HTR-8/SVneo (cell line): ENCODE results near the gene CMTR2.
"Not testable (repeated sequence)": the region's sequence is repeated elsewhere in the genome, so short reads cannot be mapped to it uniquely, and the experiment has no call there.

Experiments
- DNase-seq: peaks from one replicate; pipeline ENCODE4 v3.0.0; 2011; ENCODE audit warnings: low spot score, mixed read lengths; ENCODE audit not compliant: insufficient read length
- FAIRE-seq: peaks from 2 replicates; lab custom pipeline; 2011; peaks lifted over from hg19 to GRCh38; lab: Jason Lieb, UNC

CMTR2 gene

GRCh38 chr16:71288890-71289731 is at the start of gene CMTR2:
Gene CMTR2 (minus strand): TSS chr16:71289402. CDS start chr16:71285920, 3,482 bp downstream.
- DNase-seq (peak; percentile 100), FAIRE-seq (peak; percentile 100)

GRCh38 chr16:71338632-71339031 is 49.4 kb upstream of the CMTR2 start:
- DNase-seq (no peak), FAIRE-seq (peak; percentile 40)

- DNase-seq (no peak), FAIRE-seq (peak; percentile 28)
These were observed 49.0 kb upstream of the CMTR2 start for GRCh38 chr16:71338193-71338592.

GRCh38 chr16:71337631-71338030 is 48.4 kb upstream of the CMTR2 start:
- DNase-seq, result no peak
- peak; percentile 4 for FAIRE-seq

GRCh38 chr16:71328151-71328550 is 38.9 kb upstream of the CMTR2 start:
- FAIRE-seq (peak; percentile 74), DNase-seq (no peak)

- FAIRE-seq (no peak), DNase-seq (no peak)
These were observed 38.5 kb upstream of the CMTR2 start for GRCh38 chr16:71327720-71328119.

GRCh38 chr16:71319999-71320398 is 30.8 kb upstream of the CMTR2 start:
- no peak for FAIRE-seq
- DNase-seq, result no peak

GRCh38 chr16:71315269-71315668 is 26.1 kb upstream of the CMTR2 start:
- no peak for FAIRE-seq
- DNase-seq, result no peak

- peak; percentile 58 for FAIRE-seq
- not testable (repeated sequence) for DNase-seq
These were observed 24.4 kb upstream of the CMTR2 start for GRCh38 chr16:71313591-71313990.

- DNase-seq, result peak; percentile 41
- FAIRE-seq, result peak; percentile 85
These were observed 22.5 kb upstream of the CMTR2 start for GRCh38 chr16:71311553-71312158.

GRCh38 chr16:71303938-71304337 is 14.7 kb upstream of the CMTR2 start:
- FAIRE-seq (no peak), DNase-seq (no peak)

GRCh38 chr16:71297341-71297634 is 8.1 kb upstream of the CMTR2 start:
- FAIRE-seq (peak; percentile 46), DNase-seq (no peak)

- no peak for FAIRE-seq
- no peak for DNase-seq
These were observed 7.6 kb upstream of the CMTR2 start for GRCh38 chr16:71296584-71297340.

GRCh38 chr16:71295950-71296349 is 6.7 kb upstream of the CMTR2 start:
- FAIRE-seq (no peak), DNase-seq (no peak)

- FAIRE-seq, result no peak
- no peak for DNase-seq
These were observed 4.7 kb upstream of the CMTR2 start for GRCh38 chr16:71293919-71294318.

GRCh38 chr16:71292095-71292494 is 2.9 kb upstream of the CMTR2 start:
- not testable (repeated sequence) for DNase-seq, FAIRE-seq

- DNase-seq (no peak), FAIRE-seq (no peak)
These were observed 495 bp upstream of the CMTR2 start for GRCh38 chr16:71289732-71290062.

GRCh38 chr16:71288570-71288889 is 672 bp downstream of the CMTR2 start:
- DNase-seq (no peak), FAIRE-seq (no peak)

GRCh38 chr16:71287911-71288310 is 1.3 kb downstream of the CMTR2 start:
- DNase-seq (no peak), FAIRE-seq (no peak)

- no peak for DNase-seq
- FAIRE-seq, result no peak
These were observed 1.7 kb downstream of the CMTR2 start for GRCh38 chr16:71287454-71287853.

GRCh38 chr16:71283612-71284011 is 5.6 kb downstream of the CMTR2 start:
- FAIRE-seq, result no peak
- DNase-seq, result no peak
